AG09309 (cell line): ENCODE results near the gene ZFP57.

Experiments used
- DNase-seq: peaks from one replicate; pipeline ENCODE4 v3.0.0-alpha.2; 2010; ENCODE audit warnings: low read depth
- H3K4me3 ChIP-seq: 2 replicates; pipeline ENCODE4 v1.5.1; 2011; ENCODE audit warnings: mild to moderate bottlenecking, low read depth, low read length, moderate library complexity; ENCODE audit not compliant: control insufficient read depth
- TF ChIP-seq, protein P1 (sequence below): IDR thresholded peaks from 2 replicates; pipeline ENCODE4 v1.5.1; 2011; ENCODE audit warnings: mild to moderate bottlenecking, low read depth, low read length, inconsistent platforms; ENCODE audit not compliant: insufficient read depth, control insufficient read depth; ENCODE audit errors: missing control alignments

Gene ZFP57

DNA sequence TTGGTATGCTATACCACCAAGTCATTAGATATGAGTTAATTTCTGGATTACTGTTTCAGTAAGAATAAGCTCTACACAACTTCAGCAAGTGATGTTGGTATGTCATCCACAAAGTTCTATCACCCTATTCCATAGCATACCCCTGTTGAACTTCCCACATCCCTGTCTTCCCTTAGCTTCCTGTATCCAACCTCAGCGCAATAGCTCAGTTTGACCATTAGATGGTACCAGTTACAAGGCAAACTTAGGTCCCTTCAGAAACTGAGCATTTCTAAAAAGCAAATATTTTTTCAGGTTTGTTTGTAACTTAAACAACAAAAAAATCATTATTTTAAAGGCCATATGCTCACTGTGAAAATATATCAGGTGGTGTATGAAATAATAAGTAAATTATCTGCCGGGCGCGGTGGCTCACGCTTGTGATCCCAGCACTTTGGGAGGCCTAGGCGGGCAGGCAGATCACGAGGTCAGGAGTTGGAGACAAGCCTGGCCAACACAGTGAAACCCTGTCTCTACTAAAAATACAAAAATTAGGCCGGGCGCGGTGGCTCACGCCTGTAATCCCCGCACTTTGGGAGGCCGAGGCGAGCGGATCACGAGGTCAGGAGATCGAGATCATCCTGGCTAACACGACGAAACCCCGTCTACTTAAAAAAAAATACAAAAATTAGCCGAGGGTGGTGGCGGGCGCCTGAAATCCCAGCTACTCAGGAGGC is 32.9 kb downstream of the ZFP57 start:
- TF ChIP-seq, protein P1, sequence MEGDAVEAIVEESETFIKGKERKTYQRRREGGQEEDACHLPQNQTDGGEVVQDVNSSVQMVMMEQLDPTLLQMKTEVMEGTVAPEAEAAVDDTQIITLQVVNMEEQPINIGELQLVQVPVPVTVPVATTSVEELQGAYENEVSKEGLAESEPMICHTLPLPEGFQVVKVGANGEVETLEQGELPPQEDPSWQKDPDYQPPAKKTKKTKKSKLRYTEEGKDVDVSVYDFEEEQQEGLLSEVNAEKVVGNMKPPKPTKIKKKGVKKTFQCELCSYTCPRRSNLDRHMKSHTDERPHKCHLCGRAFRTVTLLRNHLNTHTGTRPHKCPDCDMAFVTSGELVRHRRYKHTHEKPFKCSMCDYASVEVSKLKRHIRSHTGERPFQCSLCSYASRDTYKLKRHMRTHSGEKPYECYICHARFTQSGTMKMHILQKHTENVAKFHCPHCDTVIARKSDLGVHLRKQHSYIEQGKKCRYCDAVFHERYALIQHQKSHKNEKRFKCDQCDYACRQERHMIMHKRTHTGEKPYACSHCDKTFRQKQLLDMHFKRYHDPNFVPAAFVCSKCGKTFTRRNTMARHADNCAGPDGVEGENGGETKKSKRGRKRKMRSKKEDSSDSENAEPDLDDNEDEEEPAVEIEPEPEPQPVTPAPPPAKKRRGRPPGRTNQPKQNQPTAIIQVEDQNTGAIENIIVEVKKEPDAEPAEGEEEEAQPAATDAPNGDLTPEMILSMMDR = peak; percentile 67
- DNase-seq = no peak
- no peak overlapping the region for H3K4me3 ChIP-seq

DNA sequence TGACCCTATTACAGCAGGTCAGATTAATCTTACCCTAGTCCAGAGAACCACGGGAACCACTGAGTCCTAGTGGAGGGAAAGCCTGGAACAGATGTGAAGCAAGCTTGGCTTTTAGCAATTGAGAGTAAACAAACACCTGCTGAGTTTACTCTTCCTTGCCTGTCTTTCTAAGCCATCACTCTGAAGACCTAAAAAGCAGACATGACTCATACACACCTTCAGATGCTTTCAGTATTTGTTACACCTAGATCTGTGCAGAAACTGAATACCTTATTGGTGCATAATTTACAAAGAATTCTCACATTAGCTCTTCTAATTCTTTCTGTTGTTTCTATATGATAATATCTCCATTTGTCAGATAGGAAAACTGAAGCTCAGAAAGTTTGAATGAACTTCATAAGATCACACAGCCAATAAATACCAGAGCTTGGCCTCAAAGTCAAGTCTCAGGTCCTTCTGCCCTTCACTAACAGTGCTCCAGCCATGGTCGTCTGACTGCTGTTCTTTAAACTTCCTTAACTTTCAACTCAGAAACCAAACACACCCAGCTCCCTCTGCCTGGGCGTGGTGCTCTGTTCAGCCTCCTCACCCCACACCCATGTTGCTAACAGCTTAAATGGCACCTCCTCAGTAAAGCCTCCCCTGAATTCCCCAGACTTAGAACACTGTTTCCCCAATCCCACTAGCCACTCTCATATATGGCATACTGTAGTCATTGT is 39.4 kb downstream of the ZFP57 start:
- DNase-seq = no peak

DNA sequence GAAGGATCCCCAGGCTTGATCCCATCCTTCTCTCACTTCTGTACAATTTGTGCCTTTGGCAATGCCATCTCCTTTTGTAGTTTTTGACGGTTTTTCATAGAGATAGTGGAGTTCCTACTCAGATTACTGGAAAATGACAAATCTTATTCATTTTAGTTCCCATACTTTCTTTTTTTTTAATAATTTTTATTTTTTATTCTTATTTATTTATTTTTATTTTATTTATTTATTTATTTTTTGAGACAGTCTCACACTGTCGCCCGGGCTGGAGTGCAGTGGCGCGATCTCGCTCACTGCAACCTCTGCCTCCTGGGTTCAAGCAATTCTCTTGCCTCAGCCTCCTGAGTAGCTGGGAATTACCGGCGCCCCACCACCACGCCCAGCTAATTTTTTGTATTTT is 43.7 kb downstream of the ZFP57 start:
- TF ChIP-seq, protein P1 = no peak
- DNase-seq = no peak
- no peak overlapping the region for H3K4me3 ChIP-seq

More for the DNA sequence above, 39.4 kb downstream of the ZFP57 start:
- TF ChIP-seq, protein P1 = no peak
- H3K4me3 ChIP-seq = no peak overlapping the region

DNA sequence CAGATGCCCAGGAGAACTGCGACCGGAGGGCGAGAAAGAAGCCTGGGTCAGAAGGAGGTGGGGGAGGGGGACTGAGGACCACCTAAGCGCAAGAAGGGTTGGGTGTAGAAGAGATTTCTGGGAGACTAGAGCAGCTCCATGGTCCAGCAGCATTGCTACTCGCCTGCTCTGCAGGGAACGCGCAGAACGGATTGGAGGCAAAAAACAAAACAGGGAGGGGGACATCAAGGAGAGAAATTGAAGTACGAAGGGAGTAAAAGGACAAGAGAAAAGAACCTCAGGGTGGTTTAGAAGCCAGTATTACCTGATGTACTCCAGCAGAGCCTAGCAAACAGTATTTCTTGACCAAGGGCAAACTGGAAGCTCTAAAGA is 47.4 kb downstream of the ZFP57 start:
- H3K4me3 ChIP-seq = peak overlapping the region; percentile 85
- TF ChIP-seq, protein P1 = no peak
- DNase-seq = no peak

DNA sequence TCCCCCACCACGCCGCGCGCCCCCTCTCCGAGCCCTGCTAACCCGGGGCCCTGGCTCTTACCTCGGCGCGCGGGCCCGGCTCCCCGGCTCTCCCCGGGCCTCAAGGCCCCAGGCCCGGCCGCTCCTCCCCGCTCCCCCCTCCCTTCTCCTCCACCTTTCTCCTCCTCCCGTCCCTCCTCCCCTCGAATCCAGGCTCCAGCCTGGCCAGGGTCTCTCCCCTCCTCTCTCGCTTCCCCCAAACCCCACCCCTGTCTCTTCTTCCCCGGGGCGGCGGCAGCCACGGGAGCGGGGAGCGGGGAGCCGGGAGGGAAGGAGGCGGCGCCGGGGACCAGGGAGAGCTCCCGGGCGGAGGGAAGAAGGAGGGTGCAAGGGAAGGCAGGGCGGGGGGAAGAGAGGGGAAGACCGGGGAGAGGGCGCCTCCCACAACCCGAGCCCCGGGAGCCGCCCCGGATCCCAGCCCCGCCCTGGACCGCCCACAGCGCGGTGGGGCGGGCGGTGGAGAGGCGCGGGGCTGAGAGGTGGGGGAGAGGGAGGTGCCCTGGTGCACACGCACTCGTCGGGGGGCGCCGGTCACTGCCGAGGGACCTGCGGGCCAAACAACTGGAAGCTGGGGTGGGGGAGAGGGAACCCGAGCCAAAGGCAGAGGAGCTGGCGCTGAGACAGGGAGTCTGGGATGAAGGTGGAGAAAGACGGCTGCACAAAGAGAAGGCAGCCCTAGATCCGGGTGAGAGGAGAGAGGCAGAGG is 48.0 kb downstream of the ZFP57 start, which contains the start of gene GABBR1:
Gene GABBR1 (minus strand): TSS at position 395 of the 745 bp plus-strand sequence. CDS start 798 bp downstream, outside the sequence.
- TF ChIP-seq, protein P1 = no peak
- peak; percentile 39 for DNase-seq
- H3K4me3 ChIP-seq = peak within 1 kb of the TSS; percentile 85
